ENCODE measurements around the gene ARHGEF16. TPM values are rescaled to one million over a fixed set of nuclear protein-coding genes. Genes with fewer than 3 reads are reported as not detected.

The ARHGEF16 gene
- total RNA-seq, 1 donor from 2014 or later = 4.1 TPM

DNA sequence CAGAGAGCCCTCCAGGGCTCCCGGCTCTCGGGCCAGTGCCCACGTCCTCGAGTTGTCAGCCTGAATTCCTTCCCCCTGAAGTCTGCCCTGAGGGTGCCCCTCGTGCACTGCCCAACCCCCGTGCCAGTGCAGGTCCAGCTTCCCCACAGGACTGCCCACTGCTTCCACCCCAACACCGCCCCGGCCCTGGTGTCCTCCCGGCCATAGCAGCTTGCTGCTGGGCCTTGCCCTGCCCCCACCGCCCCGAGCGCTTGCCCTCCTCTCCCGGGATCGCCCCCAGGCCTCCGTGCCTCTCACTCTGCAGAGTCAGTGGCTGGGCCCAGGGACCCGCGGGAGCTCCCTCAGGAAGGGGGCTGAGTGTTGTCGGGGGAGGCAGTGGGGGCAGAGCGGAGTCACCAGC lies 24.1 kb upstream of the ARHGEF16 start:
- TF ChIP-seq, protein P1, sequence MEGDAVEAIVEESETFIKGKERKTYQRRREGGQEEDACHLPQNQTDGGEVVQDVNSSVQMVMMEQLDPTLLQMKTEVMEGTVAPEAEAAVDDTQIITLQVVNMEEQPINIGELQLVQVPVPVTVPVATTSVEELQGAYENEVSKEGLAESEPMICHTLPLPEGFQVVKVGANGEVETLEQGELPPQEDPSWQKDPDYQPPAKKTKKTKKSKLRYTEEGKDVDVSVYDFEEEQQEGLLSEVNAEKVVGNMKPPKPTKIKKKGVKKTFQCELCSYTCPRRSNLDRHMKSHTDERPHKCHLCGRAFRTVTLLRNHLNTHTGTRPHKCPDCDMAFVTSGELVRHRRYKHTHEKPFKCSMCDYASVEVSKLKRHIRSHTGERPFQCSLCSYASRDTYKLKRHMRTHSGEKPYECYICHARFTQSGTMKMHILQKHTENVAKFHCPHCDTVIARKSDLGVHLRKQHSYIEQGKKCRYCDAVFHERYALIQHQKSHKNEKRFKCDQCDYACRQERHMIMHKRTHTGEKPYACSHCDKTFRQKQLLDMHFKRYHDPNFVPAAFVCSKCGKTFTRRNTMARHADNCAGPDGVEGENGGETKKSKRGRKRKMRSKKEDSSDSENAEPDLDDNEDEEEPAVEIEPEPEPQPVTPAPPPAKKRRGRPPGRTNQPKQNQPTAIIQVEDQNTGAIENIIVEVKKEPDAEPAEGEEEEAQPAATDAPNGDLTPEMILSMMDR (IDR thresholded peaks at IDR 0.05; ENCODE audit: insufficient read depth, low read depth, low read length) = no peak
- TF ChIP-seq EZH2 (IDR thresholded peaks at IDR 0.05; ENCODE audit: insufficient read depth, low read length) = no peak
- Histone ChIP-seq H3K4me1 (ENCODE audit: insufficient read depth, low read length) (no peaks in the 10 kb centered on the region), H3K4me2 (ENCODE audit: low read length) (no peak overlapping the region), H3K79me2 (ENCODE audit: insufficient read depth, low read length) (no peaks in the 10 kb centered on the region), H2AFZ (ENCODE audit: low read depth, low read length) (no peak overlapping the region), H3K4me3 (ENCODE audit: insufficient read depth, low read depth, low read length) (no peak overlapping the region), H3K9ac (ENCODE audit: low read length) (no peak overlapping the region), H3K27ac (ENCODE audit: low read depth, low read length) (no peak overlapping the region), H3K9me3 (ENCODE audit: insufficient read depth, low read depth, low read length) (no peaks in the 10 kb centered on the region), H3K36me3 (ENCODE audit: insufficient read depth, low read length) (no peaks in the 10 kb centered on the region), H3K27me3 (ENCODE audit: insufficient read depth, low read length) (no peaks in the 10 kb centered on the region), H4K20me1 (ENCODE audit: insufficient read depth, low read length) (no peaks in the 10 kb centered on the region)
- DNase-seq (ENCODE audit: low read depth) = no peak
- Mint-ChIP-seq H3K9me3 (ENCODE audit: unreplicated experiment) (no peaks in the 10 kb centered on the region), H3K27ac (ENCODE audit: unreplicated experiment) (no peak overlapping the region), H3K27me3 (ENCODE audit: low read depth, unreplicated experiment) (peaks cover 33% of the 10 kb centered on the region), H3K4me3 (ENCODE audit: unreplicated experiment) (no peak overlapping the region), H3K36me3 (ENCODE audit: low read depth, unreplicated experiment) (no peaks in the 10 kb centered on the region), H3K4me1 (ENCODE audit: low read depth, unreplicated experiment) (no peaks in the 10 kb centered on the region)
- FAIRE-seq = no peak

GRCh38 chr1:3430820-3431219 lies 23.6 kb upstream of the ARHGEF16 start:
- FAIRE-seq (no peak), DNase-seq (ENCODE audit: low read depth) (no peak)
- peaks cover 33% of the 10 kb centered on the region for H3K27me3 Mint-ChIP-seq (ENCODE audit: low read depth, unreplicated experiment)
- Histone ChIP-seq H3K4me2 (ENCODE audit: low read length) (no peak overlapping the region), H3K4me3 (ENCODE audit: insufficient read depth, low read depth, low read length) (no peak overlapping the region), H3K27ac (ENCODE audit: low read depth, low read length) (no peak overlapping the region), H3K27me3 (ENCODE audit: insufficient read depth, low read length) (no peaks in the 10 kb centered on the region), H4K20me1 (ENCODE audit: insufficient read depth, low read length) (no peaks in the 10 kb centered on the region), H3K9ac (ENCODE audit: low read length) (no peak overlapping the region), H3K4me1 (ENCODE audit: insufficient read depth, low read length) (no peaks in the 10 kb centered on the region), H3K36me3 (ENCODE audit: insufficient read depth, low read length) (no peaks in the 10 kb centered on the region), H2AFZ (ENCODE audit: low read depth, low read length) (no peak overlapping the region), H3K9me3 (ENCODE audit: insufficient read depth, low read depth, low read length) (no peaks in the 10 kb centered on the region), H3K79me2 (ENCODE audit: insufficient read depth, low read length) (no peaks in the 10 kb centered on the region)
- no peaks in the 10 kb centered on the region for H3K9me3 Mint-ChIP-seq (ENCODE audit: unreplicated experiment)
- H3K4me3 Mint-ChIP-seq (ENCODE audit: unreplicated experiment) = no peak overlapping the region
- no peaks in the 10 kb centered on the region for H3K4me1 Mint-ChIP-seq (ENCODE audit: low read depth, unreplicated experiment)
- no peaks in the 10 kb centered on the region for H3K36me3 Mint-ChIP-seq (ENCODE audit: low read depth, unreplicated experiment)
- H3K27ac Mint-ChIP-seq (ENCODE audit: unreplicated experiment) = no peak overlapping the region
- TF ChIP-seq EZH2 (IDR thresholded peaks at IDR 0.05; ENCODE audit: insufficient read depth, low read length) = no peak
- TF ChIP-seq, protein P1 (IDR thresholded peaks at IDR 0.05; ENCODE audit: insufficient read depth, low read depth, low read length) = no peak

GRCh38 chr1:3431266-3431665 lies 23.2 kb upstream of the ARHGEF16 start:
- no peak for DNase-seq (ENCODE audit: low read depth)
- no peak for FAIRE-seq
- Histone ChIP-seq H3K36me3 (ENCODE audit: insufficient read depth, low read length) (no peaks in the 10 kb centered on the region), H2AFZ (ENCODE audit: low read depth, low read length) (no peak overlapping the region), H4K20me1 (ENCODE audit: insufficient read depth, low read length) (no peaks in the 10 kb centered on the region), H3K9me3 (ENCODE audit: insufficient read depth, low read depth, low read length) (no peaks in the 10 kb centered on the region), H3K27ac (ENCODE audit: low read depth, low read length) (no peak overlapping the region), H3K9ac (ENCODE audit: low read length) (no peak overlapping the region), H3K79me2 (ENCODE audit: insufficient read depth, low read length) (no peaks in the 10 kb centered on the region), H3K4me2 (ENCODE audit: low read length) (no peak overlapping the region), H3K4me3 (ENCODE audit: insufficient read depth, low read depth, low read length) (no peak overlapping the region), H3K27me3 (ENCODE audit: insufficient read depth, low read length) (no peaks in the 10 kb centered on the region), H3K4me1 (ENCODE audit: insufficient read depth, low read length) (no peaks in the 10 kb centered on the region)
- no peaks in the 10 kb centered on the region for H3K9me3 Mint-ChIP-seq (ENCODE audit: unreplicated experiment)
- TF ChIP-seq EZH2 (IDR thresholded peaks at IDR 0.05; ENCODE audit: insufficient read depth, low read length) = no peak
- TF ChIP-seq, protein P1 (IDR thresholded peaks at IDR 0.05; ENCODE audit: insufficient read depth, low read depth, low read length) = no peak
- H3K4me3 Mint-ChIP-seq (ENCODE audit: unreplicated experiment) = no peak overlapping the region
- no peak overlapping the region for H3K27ac Mint-ChIP-seq (ENCODE audit: unreplicated experiment)
- no peaks in the 10 kb centered on the region for H3K36me3 Mint-ChIP-seq (ENCODE audit: low read depth, unreplicated experiment)
- peaks cover 29% of the 10 kb centered on the region for H3K27me3 Mint-ChIP-seq (ENCODE audit: low read depth, unreplicated experiment)
- no peaks in the 10 kb centered on the region for H3K4me1 Mint-ChIP-seq (ENCODE audit: low read depth, unreplicated experiment)
